ENCODE data around the gene LEKR1.
"Not testable (repeated sequence)": the region's sequence is repeated elsewhere in the genome, so short reads cannot be mapped to it uniquely, and the experiment has no call there.

The LEKR1 gene

GRCh38 chr3:156826144-156826895, at the start of gene LEKR1:
TSS of gene LEKR1 (plus strand) at chr3:156826353. CDS start at chr3:156829330, 2,977 bp downstream.
- peak; percentile 87 for DNase-seq

GRCh38 chr3:156776871-156777270, 49.3 kb upstream of the LEKR1 start:
- no peak for DNase-seq

GRCh38 chr3:156781310-156782230, 44.6 kb upstream of the LEKR1 start:
- DNase-seq = no peak

- no peak for DNase-seq
Measured at GRCh38 chr3:156782319-156782718, 43.8 kb upstream of the LEKR1 start.

- no peak for DNase-seq
Measured at GRCh38 chr3:156782921-156783320, 43.2 kb upstream of the LEKR1 start.

- peak; percentile 53 for DNase-seq
Measured at GRCh38 chr3:156787001-156787400, 39.2 kb upstream of the LEKR1 start.

- DNase-seq = no peak
Measured at GRCh38 chr3:156787926-156788663, 38.1 kb upstream of the LEKR1 start.

GRCh38 chr3:156788846-156789245, 37.3 kb upstream of the LEKR1 start:
- no peak for DNase-seq

- DNase-seq = no peak
Measured at GRCh38 chr3:156790156-156790555, 36.0 kb upstream of the LEKR1 start.

GRCh38 chr3:156792114-156792513, 34.0 kb upstream of the LEKR1 start:
- no peak for DNase-seq

- DNase-seq = no peak
Measured at GRCh38 chr3:156792536-156792935, 33.6 kb upstream of the LEKR1 start.

- DNase-seq = no peak
Measured at GRCh38 chr3:156792945-156793344, 33.2 kb upstream of the LEKR1 start.

- DNase-seq = no peak
Measured at GRCh38 chr3:156793400-156793799, 32.8 kb upstream of the LEKR1 start.

GRCh38 chr3:156793851-156794250, 32.3 kb upstream of the LEKR1 start:
- no peak for DNase-seq

- DNase-seq = no peak
Measured at GRCh38 chr3:156795890-156796481, 30.2 kb upstream of the LEKR1 start.

- DNase-seq = no peak
Measured at GRCh38 chr3:156797368-156797767, 28.8 kb upstream of the LEKR1 start.

- DNase-seq = not testable (repeated sequence)
Measured at GRCh38 chr3:156800287-156800686, 25.9 kb upstream of the LEKR1 start.

- DNase-seq = no peak
Measured at GRCh38 chr3:156801746-156802145, 24.4 kb upstream of the LEKR1 start.

GRCh38 chr3:156802821-156803606, 23.1 kb upstream of the LEKR1 start:
- no peak for DNase-seq

GRCh38 chr3:156803952-156804741, 22.0 kb upstream of the LEKR1 start:
- DNase-seq = no peak

GRCh38 chr3:156806698-156807097, 19.5 kb upstream of the LEKR1 start:
- DNase-seq = no peak
